Activated CD4-positive, alpha-beta T cell treated with anti-CD3 and anti-CD28 coated beads, Interleukin-2, amount 50 U/mL, for 48 hours (primary cell): ENCODE measurements around the gene RELB.

Experiments used
- DNase-seq, 2 experiments: peaks; one replicate each; pipeline ENCODE4 v3.0.0-alpha.2; 2020

Gene RELB

GRCh38 chr19:45025264-45025663, 24.0 kb downstream of the RELB start:
- no peak for DNase-seq

DNA sequence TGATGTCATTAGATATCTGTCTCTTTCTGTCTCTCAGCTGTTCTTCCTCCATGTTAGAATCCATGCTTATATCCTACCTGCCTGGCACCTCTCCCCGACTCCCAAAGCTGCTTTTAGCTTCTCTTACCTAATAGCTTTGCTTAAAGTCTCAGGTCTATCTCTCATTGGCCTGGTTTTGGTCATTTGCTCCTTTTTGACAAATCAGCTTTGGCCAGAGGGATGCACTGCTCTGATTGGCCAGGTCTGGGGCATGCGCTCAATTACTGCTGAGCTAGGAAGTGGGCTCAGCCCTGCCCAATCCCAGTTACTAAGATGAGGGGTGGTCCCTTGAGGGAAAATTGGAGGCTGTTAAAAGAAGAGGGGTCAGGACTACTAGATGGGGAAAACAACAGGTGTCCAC, 26.1 kb downstream of the RELB start:
- DNase-seq = no peak

GRCh38 chr19:45030825-45031224, 29.6 kb downstream of the RELB start:
- DNase-seq = no peak

DNA sequence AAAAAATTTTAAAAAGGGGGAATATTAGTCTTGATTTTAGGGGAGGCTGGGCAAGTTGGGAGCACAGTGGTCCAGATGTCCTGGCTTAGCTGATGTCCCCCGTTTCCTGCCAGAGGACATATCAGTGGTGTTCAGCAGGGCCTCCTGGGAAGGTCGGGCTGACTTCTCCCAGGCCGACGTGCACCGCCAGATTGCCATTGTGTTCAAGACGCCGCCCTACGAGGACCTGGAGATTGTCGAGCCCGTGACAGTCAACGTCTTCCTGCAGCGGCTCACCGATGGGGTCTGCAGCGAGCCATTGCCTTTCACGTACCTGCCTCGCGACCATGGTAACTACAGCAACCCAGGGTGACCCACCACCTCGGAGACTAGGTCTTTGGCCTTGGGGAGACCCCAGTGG, 31.2 kb downstream of the RELB start:
- no peak for DNase-seq

DNA sequence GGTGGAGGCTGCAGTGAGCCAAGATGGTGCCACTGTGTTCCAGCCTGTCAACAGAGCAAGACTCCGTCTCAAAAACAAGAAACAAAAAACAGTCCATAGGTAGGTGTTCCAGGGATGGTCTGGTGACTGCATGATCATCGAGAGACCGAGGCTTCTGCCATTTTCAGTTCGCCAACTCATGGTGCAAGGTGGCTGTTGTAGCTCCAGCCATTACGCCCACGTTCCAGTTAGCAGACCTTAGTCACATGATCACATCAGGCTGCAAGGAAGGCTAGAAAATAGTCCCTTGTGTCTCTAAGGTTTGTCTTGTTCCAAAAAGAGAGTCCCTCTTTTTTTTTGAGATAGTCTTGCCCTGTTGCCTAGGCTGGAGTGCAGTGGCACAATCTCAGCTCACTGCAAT, 34.5 kb downstream of the RELB start:
- DNase-seq = no peak

DNA sequence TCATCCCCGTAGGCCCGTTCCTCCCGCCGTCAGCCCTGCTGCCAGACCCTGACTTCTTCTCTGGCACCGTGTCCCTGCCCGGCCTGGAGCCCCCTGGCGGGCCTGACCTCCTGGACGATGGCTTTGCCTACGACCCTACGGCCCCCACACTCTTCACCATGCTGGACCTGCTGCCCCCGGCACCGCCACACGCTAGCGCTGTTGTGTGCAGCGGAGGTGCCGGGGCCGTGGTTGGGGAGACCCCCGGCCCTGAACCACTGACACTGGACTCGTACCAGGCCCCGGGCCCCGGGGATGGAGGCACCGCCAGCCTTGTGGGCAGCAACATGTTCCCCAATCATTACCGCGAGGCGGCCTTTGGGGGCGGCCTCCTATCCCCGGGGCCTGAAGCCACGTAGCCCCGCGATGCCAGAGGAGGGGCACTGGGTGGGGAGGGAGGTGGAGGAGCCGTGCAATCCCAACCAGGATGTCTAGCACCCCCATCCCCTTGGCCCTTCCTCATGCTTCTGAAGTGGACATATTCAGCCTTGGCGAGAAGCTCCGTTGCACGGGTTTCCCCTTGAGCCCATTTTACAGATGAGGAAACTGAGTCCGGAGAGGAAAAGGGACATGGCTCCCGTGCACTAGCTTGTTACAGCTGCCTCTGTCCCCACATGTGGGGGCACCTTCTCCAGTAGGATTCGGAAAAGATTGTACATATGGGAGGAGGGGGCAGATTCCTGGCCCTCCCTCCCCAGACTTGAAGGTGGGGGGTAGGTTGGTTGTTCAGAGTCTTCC, 36.3 kb downstream of the RELB start:
- DNase-seq = no peak

DNA sequence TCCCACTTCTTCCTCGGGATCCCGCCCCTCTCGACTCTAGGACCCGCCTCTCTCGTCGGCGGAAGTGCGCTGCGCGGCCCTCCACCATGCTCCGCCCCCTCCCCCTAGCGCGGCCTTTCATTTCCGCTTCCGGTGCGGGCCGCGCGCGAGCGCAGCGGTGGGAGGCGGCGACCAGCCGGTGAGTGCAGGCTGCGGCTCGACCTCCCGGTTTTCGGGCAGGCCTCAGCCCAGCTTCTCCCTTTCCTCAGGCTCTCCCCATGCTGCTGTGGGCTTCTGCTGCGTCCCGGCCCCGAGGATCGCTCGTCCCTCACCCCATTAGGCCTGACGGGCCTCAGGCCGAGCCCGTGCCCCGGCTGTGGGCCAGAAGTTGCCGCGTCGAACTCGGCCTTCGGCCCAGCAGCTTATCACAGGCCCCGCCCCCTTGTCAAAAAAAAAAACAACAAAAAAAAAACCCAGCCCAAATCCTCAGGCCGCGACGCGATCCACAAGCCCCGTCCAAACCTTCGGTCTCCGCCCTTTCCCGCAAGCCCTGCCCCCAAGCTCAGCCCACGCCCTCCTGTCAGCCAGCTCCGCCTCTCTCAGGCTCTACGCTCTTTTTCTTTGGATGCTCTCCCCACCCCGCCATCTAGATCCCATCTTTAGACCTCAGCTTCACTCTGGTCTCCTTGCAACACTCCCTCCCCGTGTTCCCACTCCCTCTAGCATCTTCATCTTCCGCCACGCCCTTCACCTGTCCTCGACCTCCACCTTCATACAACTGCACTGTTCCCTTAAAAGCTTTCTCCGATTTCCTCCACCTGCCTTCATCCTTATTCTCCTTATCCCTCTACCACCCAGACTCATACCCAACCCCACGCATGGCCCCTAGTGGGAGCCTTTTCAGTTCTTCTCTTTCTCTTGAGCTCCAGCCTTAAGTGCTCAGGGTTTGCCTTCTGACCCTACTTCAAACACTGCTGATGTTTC, 37.9 kb downstream of the RELB start, which contains the start of gene CLASRP:
TSS of gene CLASRP (plus strand) at position 115 of the 963 bp plus-strand sequence. CDS start 1,168 bp downstream, outside the sequence.
- peak; percentile 88 to 90 for DNase-seq

GRCh38 chr19:45040059-45040771, 39.0 kb downstream of the RELB start:
- no peak for DNase-seq

DNA sequence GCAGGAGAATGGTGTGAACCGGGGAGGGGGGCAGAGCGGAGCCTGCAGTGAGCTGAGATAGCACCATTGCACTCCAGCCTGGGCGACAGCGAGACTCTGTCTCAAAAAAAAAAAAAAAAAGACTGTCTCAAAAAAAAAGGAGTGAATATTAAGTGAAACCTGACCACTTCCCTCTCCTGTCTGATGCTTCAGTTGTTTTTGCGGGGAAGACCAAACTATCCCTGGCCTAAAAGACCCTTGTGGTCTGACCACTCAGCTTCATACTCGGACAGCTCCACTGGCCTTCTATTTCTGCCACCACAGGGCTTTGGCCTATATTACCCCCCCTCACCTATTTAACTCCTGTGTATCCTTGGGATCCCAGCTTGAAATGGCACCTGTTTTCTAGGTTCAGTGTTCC, 39.9 kb downstream of the RELB start:
- DNase-seq = no peak

DNA sequence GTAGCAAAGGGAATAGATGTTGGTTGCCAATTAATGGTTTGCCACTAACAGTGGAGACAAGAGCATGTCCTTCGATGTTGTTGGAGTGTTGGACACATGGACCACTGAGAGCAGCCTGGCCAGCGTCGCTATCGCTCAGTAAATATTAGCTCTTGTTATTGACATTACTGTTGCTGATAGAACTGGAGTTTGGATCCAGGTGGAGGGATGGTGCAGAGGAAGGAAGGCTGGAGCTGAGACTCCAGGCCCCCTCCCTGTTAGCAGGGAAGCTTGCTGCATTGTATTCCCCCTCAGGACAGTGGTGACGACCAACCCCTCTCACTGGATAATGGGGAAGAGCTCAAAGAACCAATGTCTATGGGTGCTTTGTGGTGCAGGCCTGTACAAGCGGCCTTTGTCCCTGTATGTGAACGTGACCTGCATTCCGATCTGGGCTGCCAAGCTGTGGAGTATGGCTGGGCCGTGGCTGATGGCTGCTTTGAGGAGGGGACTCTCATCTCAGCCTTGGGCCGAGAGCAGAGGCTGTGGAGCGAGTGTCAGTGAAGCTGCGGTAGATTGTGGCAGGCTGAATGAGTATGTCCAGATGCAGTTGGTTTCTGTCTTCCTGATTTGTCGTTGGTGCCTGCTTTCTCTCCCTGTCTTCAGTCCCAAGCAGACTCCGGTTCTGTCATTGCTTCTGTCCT, 44.5 kb downstream of the RELB start:
- no peak for DNase-seq

GRCh38 chr19:45046355-45046754, 45.1 kb downstream of the RELB start:
- no peak for DNase-seq

- DNase-seq = no peak
Observed at GRCh38 chr19:45047188-45047797, 46.0 kb downstream of the RELB start.

DNA sequence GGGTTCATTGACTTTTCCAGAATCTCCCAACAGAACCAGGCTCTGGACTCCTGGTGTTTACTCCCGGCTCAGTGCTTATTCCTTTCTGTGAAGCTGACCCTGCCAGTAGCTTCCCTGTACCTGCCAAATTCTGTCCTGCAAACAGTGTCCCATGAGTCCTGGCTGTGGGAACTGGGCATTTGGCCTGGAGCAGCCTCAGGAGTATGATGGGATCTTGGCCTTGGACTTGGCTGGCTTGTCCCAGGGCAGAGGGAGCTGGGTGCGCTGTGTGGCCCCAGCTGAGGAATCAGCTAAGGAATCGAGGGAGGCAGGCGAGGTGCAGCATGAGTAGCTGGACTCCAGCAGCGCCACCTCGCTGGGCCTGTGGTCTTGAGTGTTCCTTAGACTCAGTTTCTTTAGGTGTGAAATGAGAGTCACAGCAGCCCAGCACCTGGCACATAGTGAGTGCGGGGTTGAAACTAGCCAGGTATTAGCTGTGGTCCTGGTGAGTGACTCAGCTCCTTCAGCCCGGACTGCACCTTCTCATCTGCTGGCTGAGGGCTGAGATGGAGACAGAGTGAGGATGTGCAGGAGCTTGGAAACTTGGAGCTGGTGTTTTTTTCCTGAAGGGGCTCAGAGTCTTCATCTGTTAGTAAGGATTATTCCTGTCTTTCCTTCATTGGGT, 47.9 kb downstream of the RELB start:
- DNase-seq = no peak

DNA sequence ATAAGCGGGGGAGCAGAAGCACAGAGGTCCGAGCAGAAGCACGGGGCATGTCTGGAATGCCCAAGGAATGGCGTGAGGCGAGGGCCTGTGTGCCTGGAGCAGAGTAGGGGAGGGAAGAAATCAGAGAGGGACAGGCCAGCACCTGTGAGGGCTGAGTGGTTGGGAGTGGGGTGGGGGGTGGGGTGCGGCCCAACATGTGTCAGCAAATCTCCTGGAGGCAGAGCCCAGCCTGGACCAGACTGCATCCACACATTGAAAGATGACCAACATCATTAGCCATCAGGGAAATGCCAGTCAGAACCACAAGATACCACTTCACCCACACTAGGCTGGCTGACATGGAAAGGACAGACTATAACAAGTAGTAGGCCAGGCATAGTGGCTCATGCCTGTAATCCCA, 48.8 kb downstream of the RELB start:
- no peak for DNase-seq

GRCh38 chr19:45051929-45052579, 50.8 kb downstream of the RELB start:
- no peak for DNase-seq

DNA sequence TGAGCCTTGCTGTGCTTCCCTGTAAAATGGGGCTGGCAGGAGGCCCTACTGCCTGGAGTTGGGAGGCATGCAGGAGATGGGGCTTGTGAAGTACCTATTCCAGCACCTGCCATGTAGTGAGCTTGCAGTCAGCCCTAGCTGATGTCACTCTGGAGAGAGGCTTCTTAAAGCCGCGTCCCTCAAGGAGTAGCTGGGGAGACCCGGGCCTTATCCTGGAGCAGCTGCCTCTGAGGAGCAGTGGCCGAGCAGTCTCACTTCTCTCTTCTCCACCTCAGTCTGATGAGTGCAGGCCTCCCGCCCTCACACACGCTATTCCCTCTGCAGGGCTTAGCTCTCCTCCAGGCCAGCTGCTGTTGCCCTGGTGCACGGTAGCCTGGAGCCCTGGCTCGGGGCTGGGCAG, 55.6 kb downstream of the RELB start:
- DNase-seq = no peak

- no peak for DNase-seq
Observed at GRCh38 chr19:45057444-45057843, 56.2 kb downstream of the RELB start.

DNA sequence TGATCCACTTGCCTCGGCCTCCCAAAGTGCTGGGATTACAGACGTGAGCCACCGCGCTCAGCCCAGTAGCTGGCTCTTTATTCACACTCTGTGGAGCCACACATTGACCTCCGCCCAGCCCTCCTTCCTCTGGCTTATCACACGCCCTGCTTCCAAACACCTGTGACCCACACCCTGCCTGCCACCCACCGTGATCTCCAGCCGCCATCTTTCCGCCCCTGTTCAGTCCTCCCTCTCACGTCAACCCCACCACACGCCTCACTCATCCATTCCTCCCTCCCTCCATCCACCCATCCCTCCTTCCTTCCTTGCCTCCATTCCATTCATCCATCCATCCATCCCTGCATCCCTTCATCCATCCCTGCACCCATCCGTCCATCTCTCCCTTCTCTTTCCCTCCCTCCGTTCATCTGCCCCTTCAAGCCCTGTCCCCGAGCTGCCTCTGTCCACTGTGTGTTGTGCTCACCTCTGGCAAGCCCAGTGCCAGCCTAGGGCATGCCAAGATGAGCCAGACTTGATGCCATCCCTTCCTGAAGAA, 57.4 kb downstream of the RELB start:
- DNase-seq = no peak

- DNase-seq = peak; percentile 88 to 90
Observed at GRCh38 chr19:45059258-45059965, 58.1 kb downstream of the RELB start.

GRCh38 chr19:45061965-45062364, 60.7 kb downstream of the RELB start:
- no peak for DNase-seq
